AG04450 (cell line): Measurements from ENCODE around the gene HNRNPA1. TPM values are rescaled to one million over a fixed set of nuclear protein-coding genes. Genes with fewer than 3 reads are reported as not detected.
"Not testable (repeated sequence)": the region's sequence is repeated elsewhere in the genome, so short reads cannot be mapped to it uniquely, and the experiment has no call there.

Experiments used
- CTCF ChIA-PET: fragments of 300-600, 350-600 bp; formaldehyde crosslinking; extraction: SDS; loops from one replicate; lab custom pipeline; 2022; ENCODE audit warnings: antibody characterized with exemption, inconsistent platforms; lab: Charles Lee
- POLR2A ChIA-PET: fragments of 350-600 bp; formaldehyde crosslinking; extraction: SDS; loops from one replicate; lab custom pipeline; 2021; ENCODE audit warnings: antibody characterized with exemption, inconsistent platforms; lab: Yijun Ruan, JAX
- DNase-seq: peaks from one replicate; pipeline ENCODE4 v3.0.0-alpha.2; 2011; ENCODE audit warnings: low read depth, low spot score
- H3K27ac ChIP-seq: one replicate; pipeline ENCODE4 v1.5.1; 2012; ENCODE audit warnings: low read depth, low read length, control low read depth
- H3K27me3 ChIP-seq: one replicate; pipeline ENCODE4 v1.6.0; 2012; ENCODE audit warnings: low read length; ENCODE audit not compliant: control insufficient read depth, insufficient read depth
- H3K4me3 ChIP-seq: 2 replicates; pipeline ENCODE4 v1.5.1; 2011; ENCODE audit warnings: mild to moderate bottlenecking, low read depth, low read length, control low read depth
- H3K9me3 ChIP-seq: 2 replicates; pipeline ENCODE4 v1.5.1; 2012; ENCODE audit warnings: low read length; ENCODE audit not compliant: control insufficient read depth, insufficient read depth
- polyA plus RNA-seq: library from polyadenylated mRNA; depleted of rRNA; stranded (reverse); fragments of >200 nt; gene quantifications from 2 replicates; pipeline ENCODE4 v1.2.3, GENCODE V29; 2011
- TF ChIP-seq, protein P1 (sequence below): IDR thresholded peaks from 2 replicates; pipeline ENCODE4 v1.5.1; 2011; ENCODE audit warnings: low read depth, low read length, control low read depth, inconsistent platforms

HNRNPA1 gene
- polyA plus RNA-seq, 1 experiment = 845 TPM

DNA sequence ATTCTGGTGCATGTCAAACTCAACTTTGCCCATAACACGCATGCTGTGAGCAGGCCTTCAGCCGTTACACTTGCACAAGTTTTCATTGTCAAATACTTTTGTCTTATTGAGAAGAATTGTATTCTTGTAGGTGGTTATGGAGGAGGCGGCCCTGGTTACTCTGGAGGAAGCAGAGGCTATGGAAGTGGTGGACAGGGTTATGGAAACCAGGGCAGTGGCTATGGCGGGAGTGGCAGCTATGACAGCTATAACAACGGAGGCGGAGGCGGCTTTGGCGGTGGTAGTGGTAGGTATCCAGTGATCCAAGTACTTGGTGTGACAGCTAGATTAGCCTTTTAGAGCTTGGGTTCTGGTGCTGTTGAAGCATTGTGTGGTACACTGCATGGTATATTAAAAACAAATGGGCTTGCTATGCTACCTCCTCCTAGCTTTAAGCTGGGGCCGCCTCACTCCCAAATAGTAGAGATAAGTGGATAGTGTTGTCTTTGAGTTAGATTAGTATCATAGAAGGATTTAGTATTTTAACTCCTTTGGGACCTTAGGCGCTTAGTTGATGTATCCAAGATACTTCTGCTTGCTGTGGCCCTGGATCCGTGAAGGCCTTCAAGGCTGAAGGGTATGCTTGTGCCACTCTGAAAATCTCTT is 2.5 kb downstream of the HNRNPA1 start:
- DNase-seq = no peak
- peak overlapping the region; percentile 93 for H3K4me3 ChIP-seq
- CTCF ChIA-PET = interaction anchor here (1.1 to 1.6 kb wide), 3 partner anchors 42 to 96 kb away, joined by 3 to 8 read pairs (median 3); partner anchors contain the start of gene COPZ1
- H3K27me3 ChIP-seq = no peaks in the 10 kb centered on the region
- POLR2A ChIA-PET = interaction anchor here (1.2 kb wide), 1 partner anchor 44 kb away, joined by 12 read pairs; no protein-coding TSS in a partner anchor
- no peaks in the 10 kb centered on the region for H3K9me3 ChIP-seq
- TF ChIP-seq, protein P1, sequence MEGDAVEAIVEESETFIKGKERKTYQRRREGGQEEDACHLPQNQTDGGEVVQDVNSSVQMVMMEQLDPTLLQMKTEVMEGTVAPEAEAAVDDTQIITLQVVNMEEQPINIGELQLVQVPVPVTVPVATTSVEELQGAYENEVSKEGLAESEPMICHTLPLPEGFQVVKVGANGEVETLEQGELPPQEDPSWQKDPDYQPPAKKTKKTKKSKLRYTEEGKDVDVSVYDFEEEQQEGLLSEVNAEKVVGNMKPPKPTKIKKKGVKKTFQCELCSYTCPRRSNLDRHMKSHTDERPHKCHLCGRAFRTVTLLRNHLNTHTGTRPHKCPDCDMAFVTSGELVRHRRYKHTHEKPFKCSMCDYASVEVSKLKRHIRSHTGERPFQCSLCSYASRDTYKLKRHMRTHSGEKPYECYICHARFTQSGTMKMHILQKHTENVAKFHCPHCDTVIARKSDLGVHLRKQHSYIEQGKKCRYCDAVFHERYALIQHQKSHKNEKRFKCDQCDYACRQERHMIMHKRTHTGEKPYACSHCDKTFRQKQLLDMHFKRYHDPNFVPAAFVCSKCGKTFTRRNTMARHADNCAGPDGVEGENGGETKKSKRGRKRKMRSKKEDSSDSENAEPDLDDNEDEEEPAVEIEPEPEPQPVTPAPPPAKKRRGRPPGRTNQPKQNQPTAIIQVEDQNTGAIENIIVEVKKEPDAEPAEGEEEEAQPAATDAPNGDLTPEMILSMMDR = no peak
- H3K27ac ChIP-seq = no peak overlapping the region

DNA sequence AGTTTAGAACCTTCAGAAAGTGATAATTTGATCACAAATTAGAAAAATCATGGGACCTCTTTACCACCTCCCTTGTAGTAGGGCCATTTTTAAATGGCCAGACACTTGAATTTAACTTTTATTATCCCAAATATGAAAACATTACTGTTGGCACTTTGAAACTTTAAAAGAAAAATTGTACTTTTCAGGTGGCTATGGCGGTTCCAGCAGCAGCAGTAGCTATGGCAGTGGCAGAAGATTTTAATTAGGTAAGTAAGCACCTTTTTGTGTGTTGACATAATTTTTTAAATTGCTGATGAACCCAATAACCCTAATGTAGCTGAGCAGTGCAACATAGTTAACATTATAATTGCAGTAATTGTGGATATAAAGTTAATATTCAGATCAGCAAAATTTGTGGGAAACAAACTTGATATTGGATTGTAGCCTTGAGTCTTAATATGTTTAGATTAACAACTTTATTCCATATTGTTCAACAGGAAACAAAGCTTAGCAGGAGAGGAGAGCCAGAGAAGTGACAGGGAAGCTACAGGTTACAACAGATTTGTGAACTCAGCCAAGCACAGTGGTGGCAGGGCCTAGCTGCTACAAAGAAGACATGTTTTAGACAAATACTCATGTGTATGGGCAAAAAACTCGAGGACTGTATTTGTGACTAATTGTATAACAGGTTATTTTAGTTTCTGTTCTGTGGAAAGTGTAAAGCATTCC is 3.7 kb downstream of the HNRNPA1 start:
- H3K4me3 ChIP-seq = peak overlapping the region; percentile 93
- not testable (repeated sequence) for DNase-seq, H3K9me3 ChIP-seq, H3K27ac ChIP-seq, H3K27me3 ChIP-seq
- ChIA-PET CTCF (interaction anchor here (0.8 to 4.1 kb wide), 7 partner anchors 33 to 95 kb away, joined by 3 to 37 read pairs (median 3); partner anchors contain the start of gene COPZ1), POLR2A (interaction anchor here (1.0 kb wide), 1 partner anchor 75 kb away, joined by 4 read pairs; no protein-coding TSS in a partner anchor)

DNA sequence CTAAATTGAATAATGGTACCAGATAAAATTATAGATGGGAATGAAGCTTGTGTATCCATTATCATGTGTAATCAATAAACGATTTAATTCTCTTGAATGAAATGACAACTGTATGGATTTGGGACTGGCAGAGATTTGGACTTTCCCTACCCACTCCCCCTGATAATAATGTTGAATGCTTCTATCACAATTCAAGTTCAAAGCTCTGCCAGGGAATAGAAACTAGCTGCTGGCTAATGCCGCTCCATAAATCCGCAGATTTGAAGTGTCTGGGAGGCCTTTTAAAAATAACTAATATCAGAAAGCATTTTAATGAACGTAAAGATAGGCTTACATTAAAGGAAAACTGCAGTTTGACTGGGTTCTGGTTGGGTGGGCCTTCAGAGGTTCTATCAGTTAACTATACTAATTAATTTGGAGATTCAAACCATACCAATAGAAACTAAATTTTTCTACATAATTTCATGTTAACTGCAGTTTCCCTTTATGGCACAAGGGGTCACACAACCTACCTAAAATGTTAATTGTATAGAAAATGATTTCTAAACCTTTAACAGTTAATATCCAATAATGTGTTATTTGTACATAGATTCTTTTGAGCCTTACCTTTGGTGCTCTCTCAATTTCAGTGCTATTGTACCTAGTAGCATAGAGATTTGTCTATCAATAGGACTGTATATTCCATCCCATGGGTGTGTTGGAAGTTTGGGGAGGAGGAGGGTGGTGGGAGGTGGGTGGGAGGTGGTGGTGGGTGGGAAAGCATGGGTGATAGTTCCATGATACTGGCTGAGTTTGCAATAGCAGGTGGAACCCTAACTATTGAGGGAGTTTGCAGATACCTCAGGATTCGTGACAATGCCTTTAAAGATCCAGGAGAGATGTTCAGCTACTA is 4.9 kb downstream of the HNRNPA1 start:
- TF ChIP-seq, protein P1 = peak; percentile 46
- Histone ChIP-seq H3K27me3 (no peaks in the 10 kb centered on the region), H3K4me3 (0 out of 2 replicates have a peak overlapping the region, but pooled peaks have one; percentile 7), H3K9me3 (no peaks in the 10 kb centered on the region), H3K27ac (peak overlapping the region; percentile 31)
- no peak for DNase-seq
- ChIA-PET CTCF (interaction anchor here (0.7 to 4.1 kb wide), 15 partner anchors 11 to 539 kb away, joined by 3 to 37 read pairs (median 6); partner anchors contain the start of gene COPZ1), POLR2A (interaction anchor here (1.1 to 2.3 kb wide), 4 partner anchors 23 to 74 kb away, joined by 3 to 12 read pairs (median 6); partner anchors contain the start of gene COPZ1)

DNA sequence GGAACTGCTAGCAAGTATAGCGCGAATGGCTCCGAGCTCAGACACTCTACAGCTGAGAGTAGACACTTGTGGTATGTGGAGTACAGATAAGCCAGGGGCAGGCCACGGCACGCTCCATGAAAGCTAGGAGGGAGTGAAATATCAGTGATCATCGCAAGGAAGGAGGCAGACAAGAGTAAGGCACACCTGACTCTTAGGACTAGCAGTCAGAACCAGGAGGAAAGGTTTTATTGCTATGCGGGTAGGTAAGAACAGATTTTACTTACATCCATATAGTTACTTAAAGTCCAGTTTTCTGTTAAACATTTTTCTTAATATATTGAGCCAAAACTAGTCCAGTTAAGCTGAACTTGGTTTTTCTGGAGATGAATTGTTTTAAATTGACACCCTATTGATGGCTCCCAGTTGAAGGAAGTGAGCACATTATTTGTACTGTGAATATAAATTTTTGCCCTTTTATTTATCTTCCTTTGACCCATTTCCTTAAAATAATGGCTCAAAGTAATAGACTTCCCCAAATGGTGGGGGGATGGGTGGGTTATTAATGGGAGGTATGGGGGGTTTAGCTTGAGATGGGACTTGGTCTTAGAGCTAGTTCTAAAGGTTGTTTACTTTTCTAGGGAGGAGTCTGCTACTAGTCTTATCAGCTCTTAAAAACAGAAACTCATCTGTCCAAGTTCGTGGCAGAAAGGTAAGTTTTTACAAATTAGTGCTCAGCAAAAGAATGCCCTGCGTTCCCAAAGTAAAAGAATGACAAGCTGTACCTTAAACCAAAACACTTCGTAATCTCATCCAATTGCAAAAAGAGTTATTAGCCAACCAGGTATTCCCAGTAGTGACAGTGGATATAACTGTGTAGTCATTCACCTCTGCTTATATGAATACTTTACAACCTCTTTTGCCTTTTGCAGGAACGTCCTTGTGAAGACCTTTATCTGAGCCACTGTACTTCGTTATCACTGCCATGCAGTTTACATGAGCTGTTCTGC is 5.8 kb downstream of the HNRNPA1 start:
- ChIA-PET CTCF (interaction anchor here (0.7 to 4.1 kb wide), 14 partner anchors 10 to 540 kb away, joined by 3 to 37 read pairs (median 6); partner anchors contain the start of gene COPZ1), POLR2A (interaction anchor here (0.7 to 2.3 kb wide), 12 partner anchors 10 to 93 kb away, joined by 3 to 12 read pairs (median 4); partner anchors contain the start of genes COPZ1 and NFE2)
- peak overlapping the region; percentile 31 for H3K27ac ChIP-seq
- H3K4me3 ChIP-seq = peak overlapping the region; percentile 7; the same call in 1 of the 2 replicates
- no peak for DNase-seq
- H3K9me3 ChIP-seq = no peaks in the 10 kb centered on the region
- H3K27me3 ChIP-seq = no peaks in the 10 kb centered on the region
- TF ChIP-seq, protein P1 = no peak
